AG04449 (cell line): ENCODE measurements around the gene EML6.
"Not testable (repeated sequence)": the region's sequence is repeated elsewhere in the genome, so short reads cannot be mapped to it uniquely, and the experiment has no call there.

Source experiments
- CTCF ChIA-PET: fragments of 350-600 bp; formaldehyde crosslinking; extraction: SDS; loops from one replicate; lab custom pipeline; 2021; ENCODE audit warnings: antibody characterized with exemption; lab: Yijun Ruan, JAX
- POLR2A ChIA-PET: fragments of 400-600, 350-600 bp; formaldehyde crosslinking; extraction: SDS; loops from one replicate; lab custom pipeline; 2020; ENCODE audit warnings: antibody characterized with exemption, inconsistent platforms; lab: Yijun Ruan, JAX
- DNase-seq: peaks from one replicate; pipeline ENCODE4 v3.0.0-alpha.2; 2010; ENCODE audit warnings: low read depth, low spot score
- H3K4me3 ChIP-seq: 2 replicates; pipeline ENCODE4 v1.5.1; 2011; ENCODE audit warnings: low read depth, mild to moderate bottlenecking, control low read depth, low read length
- CTCF ChIP-seq: IDR thresholded peaks from one replicate; pipeline ENCODE4 v1.5.1; 2011; ENCODE audit warnings: mild to moderate bottlenecking, moderate library complexity, low read length, control low read depth, inconsistent platforms; ENCODE audit not compliant: insufficient read depth; ENCODE audit errors: missing control alignments

EML6 gene

GRCh38 chr2:54834721-54835120 is 111.3 kb downstream of the EML6 start:
- POLR2A ChIA-PET, result no interaction called here
- CTCF ChIA-PET, result interaction anchor here (1.1 kb wide), 1 partner anchor 15 kb away, joined by 3 read pairs; no protein-coding TSS in a partner anchor

GRCh38 chr2:54836477-54836876 is 113.0 kb downstream of the EML6 start:
- DNase-seq, result no peak
- no peak overlapping the region for H3K4me3 ChIP-seq
- ChIA-PET CTCF (interaction anchor here (0.7 to 8.2 kb wide), 6 partner anchors 8 to 341 kb away, joined by 3 to 95 read pairs (median 3); partner anchors contain the start of gene EML6), POLR2A (no interaction called here)
- no peak for TF ChIP-seq CTCF

More at GRCh38 chr2:54834721-54835120, 111.3 kb downstream of the EML6 start:
- no peak for TF ChIP-seq CTCF
- H3K4me3 ChIP-seq, result no peak overlapping the region
- no peak for DNase-seq

GRCh38 chr2:54838585-54839035 is 115.1 kb downstream of the EML6 start:
- CTCF ChIA-PET, result interaction anchor here (0.7 to 8.2 kb wide), 59 partner anchors 7 to 734 kb away, joined by 3 to 95 read pairs (median 4); no protein-coding TSS in a partner anchor
- POLR2A ChIA-PET, result no interaction called here
- peak; percentile 85 for TF ChIP-seq CTCF
- no peak overlapping the region for H3K4me3 ChIP-seq
- DNase-seq, result no peak

- DNase-seq, result no peak
- TF ChIP-seq CTCF, result no peak
- POLR2A ChIA-PET, result no interaction called here
- H3K4me3 ChIP-seq, result no peak overlapping the region
- CTCF ChIA-PET, result interaction anchor here (0.6 to 8.2 kb wide), 47 partner anchors 9 to 732 kb away, joined by 3 to 95 read pairs (median 5); no protein-coding TSS in a partner anchor
These were observed 116.2 kb downstream of the EML6 start for GRCh38 chr2:54839461-54840255.

GRCh38 chr2:54840559-54841468 is 117.4 kb downstream of the EML6 start:
- POLR2A ChIA-PET, result no interaction called here
- no peak for TF ChIP-seq CTCF
- H3K4me3 ChIP-seq, result no peak overlapping the region
- DNase-seq, result no peak
- CTCF ChIA-PET, result interaction anchor here (0.9 to 8.2 kb wide), 8 partner anchors 14 to 737 kb away, joined by 3 to 95 read pairs (median 12); no protein-coding TSS in a partner anchor

GRCh38 chr2:54841500-54841899 is 118.0 kb downstream of the EML6 start:
- POLR2A ChIA-PET, DNase-seq, H3K4me3 ChIP-seq: not testable (repeated sequence)
- CTCF ChIA-PET, result interaction anchor here (4.4 to 8.2 kb wide), 2 partner anchors 15 to 334 kb away, joined by 30 to 95 read pairs; no protein-coding TSS in a partner anchor
